ENCODE measurements around the gene SLC41A1. TPM values are rescaled to one million over a fixed set of nuclear protein-coding genes. Genes with fewer than 3 reads are reported as not detected.

SLC41A1 gene
- total and polyA plus RNA-seq, 2 donors (not counting 1 experiment from before 2014, with no cell fraction given): 15.8 to 24.2 TPM

DNA sequence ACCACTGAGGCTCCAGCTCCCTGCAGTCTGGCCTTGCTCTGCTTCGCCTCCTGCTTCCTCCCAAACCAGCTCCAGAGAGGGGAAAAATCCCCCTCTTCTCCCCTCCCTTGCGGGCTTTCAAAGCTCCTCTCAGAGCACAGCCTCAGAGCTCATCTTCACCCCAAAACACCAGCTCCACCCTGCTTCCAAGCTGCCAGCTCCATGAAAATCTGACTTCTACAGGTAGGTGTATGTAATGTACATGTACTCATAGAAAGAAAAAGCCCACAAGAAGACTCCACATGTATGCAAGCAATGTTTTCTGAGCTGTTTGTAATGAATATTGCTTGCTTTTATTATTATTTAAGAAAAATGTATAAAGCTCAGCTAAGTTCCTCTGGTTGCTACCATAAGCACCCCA is 8.4 kb downstream of the SLC41A1 start:
- H3K4me3 Mint-ChIP-seq: no peak overlapping the region

DNA sequence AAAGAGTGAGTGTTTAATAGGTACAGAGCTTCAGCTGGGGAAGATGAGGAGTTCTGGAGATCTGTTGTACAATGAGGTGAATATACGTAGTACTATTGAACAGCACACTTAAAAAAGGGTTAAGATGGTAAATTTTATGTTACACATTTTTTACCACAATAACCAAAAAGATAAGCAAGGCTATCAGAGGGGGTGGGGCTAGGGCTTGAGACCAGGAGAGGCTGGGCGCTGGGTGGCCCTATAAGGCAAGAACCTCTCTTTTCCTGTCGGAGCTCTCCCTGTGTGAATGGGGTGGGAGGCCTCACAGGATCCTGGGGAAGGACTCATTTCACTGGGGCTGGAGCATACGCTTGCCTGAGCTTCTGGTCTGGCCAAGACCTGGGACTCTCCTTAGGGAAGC is 9.0 kb downstream of the SLC41A1 start:
- CTCF ChIA-PET: interaction anchor here (1.1 to 3.0 kb wide), 5 partner anchors 11 to 174 kb away, joined by 3 to 22 read pairs (median 7); partner anchors contain the start of gene PM20D1
- intact Hi-C loops (cut with micrococcal nuclease): no loop called here
- WGBS (ENCODE audit: insufficient coverage): 72% methylated on average over 2 of the region's 4 CpGs
- DNase-seq: no peak
- Histone ChIP-seq H3K4me3 (ENCODE audit: control extremely low read depth in 1 of 5, extremely low read depth in 1 of 5, insufficient read depth in 1 of 5, low read depth in 2 of 5, low read length in 4 of 5) (no peak overlapping the region), H3K27me3 (replicated peaks in 1 of 4; ENCODE audit: control extremely low read depth in 1 of 4, control insufficient read depth in 3 of 4, insufficient read depth in 4 of 4, low read length in 3 of 4) (no peaks in the 10 kb centered on the region), H3K4me1 (ENCODE audit: control insufficient read depth in 2 of 2, insufficient read depth in 2 of 2, low read length in 2 of 2) (peaks cover 22 to 25% of the 10 kb centered on the region in 2 donors), H3K27ac (ENCODE audit: low read length in 2 of 2) (no peak overlapping the region), H4K20me1 (ENCODE audit: control insufficient read depth, insufficient read depth, low read length, poor library complexity, severe bottlenecking) (peaks cover 8% of the 10 kb centered on the region), H3K9ac (ENCODE audit: low read length) (no peak overlapping the region), H3K36me3 (replicated peaks in 1 of 2; ENCODE audit: control extremely low read depth in 1 of 2, control insufficient read depth in 1 of 2, extremely low read depth in 1 of 2, insufficient read depth in 2 of 2, low read length in 1 of 2) (peaks cover 0 to 20% of the 10 kb centered on the region in 2 experiments), H3K79me2 (ENCODE audit: control insufficient read depth, insufficient read depth, low read length) (peaks cover 25% of the 10 kb centered on the region), H3K9me3 (ENCODE audit: control extremely low read depth in 1 of 3, control insufficient read depth in 2 of 3, insufficient read depth in 1 of 3, low read length in 2 of 3) (no peaks in the 10 kb centered on the region), H2AFZ (ENCODE audit: insufficient read depth, low read depth, low read length, poor library complexity, severe bottlenecking) (no peak overlapping the region), H3K4me2 (replicated peaks; ENCODE audit: low read depth, low read length, poor library complexity, severe bottlenecking) (no peak overlapping the region)
- Mint-ChIP-seq H3K4me1 (peaks cover 43% of the 10 kb centered on the region), H3K4me3 (no peak overlapping the region), H3K9me3 (ENCODE audit: insufficient read depth) (no peaks in the 10 kb centered on the region), H3K27ac (no peak overlapping the region), H3K27me3 (no peaks in the 10 kb centered on the region)
- ATAC-seq (ENCODE audit: low read depth): no peak
- POLR2A ChIA-PET: no interaction called here
- TF ChIP-seq, protein P1, sequence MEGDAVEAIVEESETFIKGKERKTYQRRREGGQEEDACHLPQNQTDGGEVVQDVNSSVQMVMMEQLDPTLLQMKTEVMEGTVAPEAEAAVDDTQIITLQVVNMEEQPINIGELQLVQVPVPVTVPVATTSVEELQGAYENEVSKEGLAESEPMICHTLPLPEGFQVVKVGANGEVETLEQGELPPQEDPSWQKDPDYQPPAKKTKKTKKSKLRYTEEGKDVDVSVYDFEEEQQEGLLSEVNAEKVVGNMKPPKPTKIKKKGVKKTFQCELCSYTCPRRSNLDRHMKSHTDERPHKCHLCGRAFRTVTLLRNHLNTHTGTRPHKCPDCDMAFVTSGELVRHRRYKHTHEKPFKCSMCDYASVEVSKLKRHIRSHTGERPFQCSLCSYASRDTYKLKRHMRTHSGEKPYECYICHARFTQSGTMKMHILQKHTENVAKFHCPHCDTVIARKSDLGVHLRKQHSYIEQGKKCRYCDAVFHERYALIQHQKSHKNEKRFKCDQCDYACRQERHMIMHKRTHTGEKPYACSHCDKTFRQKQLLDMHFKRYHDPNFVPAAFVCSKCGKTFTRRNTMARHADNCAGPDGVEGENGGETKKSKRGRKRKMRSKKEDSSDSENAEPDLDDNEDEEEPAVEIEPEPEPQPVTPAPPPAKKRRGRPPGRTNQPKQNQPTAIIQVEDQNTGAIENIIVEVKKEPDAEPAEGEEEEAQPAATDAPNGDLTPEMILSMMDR (IDR thresholded peaks at IDR 0.05): no peak
- no peak for TF ChIP-seq EZH2 (IDR thresholded peaks at IDR 0.05; ENCODE audit: borderline replicate concordance, insufficient read depth, low read depth, low read length, poor library complexity, severe bottlenecking)

More for the DNA sequence above, 8.4 kb downstream of the SLC41A1 start:
- Histone ChIP-seq H4K20me1 (ENCODE audit: control insufficient read depth, insufficient read depth, low read length, poor library complexity, severe bottlenecking) (peaks cover 8% of the 10 kb centered on the region), H3K9ac (ENCODE audit: low read length) (no peak overlapping the region), H3K4me2 (replicated peaks; ENCODE audit: low read depth, low read length, poor library complexity, severe bottlenecking) (no peak overlapping the region), H3K4me1 (ENCODE audit: control insufficient read depth in 2 of 2, insufficient read depth in 2 of 2, low read length in 2 of 2) (peaks cover 28 to 31% of the 10 kb centered on the region in 2 donors), H3K27me3 (replicated peaks in 1 of 4; ENCODE audit: control extremely low read depth in 1 of 4, control insufficient read depth in 3 of 4, insufficient read depth in 4 of 4, low read length in 3 of 4) (no peaks in the 10 kb centered on the region), H3K36me3 (replicated peaks in 1 of 2; ENCODE audit: control extremely low read depth in 1 of 2, control insufficient read depth in 1 of 2, extremely low read depth in 1 of 2, insufficient read depth in 2 of 2, low read length in 1 of 2) (peaks cover 0 to 20% of the 10 kb centered on the region in 2 experiments), H3K79me2 (ENCODE audit: control insufficient read depth, insufficient read depth, low read length) (peaks cover 31% of the 10 kb centered on the region), H3K9me3 (ENCODE audit: control extremely low read depth in 1 of 3, control insufficient read depth in 2 of 3, insufficient read depth in 1 of 3, low read length in 2 of 3) (no peaks in the 10 kb centered on the region), H3K4me3 (ENCODE audit: control extremely low read depth in 1 of 5, extremely low read depth in 1 of 5, insufficient read depth in 1 of 5, low read depth in 2 of 5, low read length in 4 of 5) (no peak overlapping the region), H2AFZ (ENCODE audit: insufficient read depth, low read depth, low read length, poor library complexity, severe bottlenecking) (no peak overlapping the region), H3K27ac (ENCODE audit: low read length in 2 of 2) (no peak overlapping the region)
- Mint-ChIP-seq H3K4me1 (peaks cover 49% of the 10 kb centered on the region), H3K9me3 (ENCODE audit: insufficient read depth) (no peaks in the 10 kb centered on the region), H3K27me3 (no peaks in the 10 kb centered on the region), H3K27ac (no peak overlapping the region)
- ATAC-seq (ENCODE audit: low read depth): no peak
- intact Hi-C loops (cut with micrococcal nuclease): no loop called here
- WGBS (ENCODE audit: insufficient coverage): 100% methylated on average over 1 of the region's 2 CpGs
- no peak for DNase-seq
- CTCF ChIA-PET: interaction anchor here (1.1 to 3.0 kb wide), 6 partner anchors 12 to 173 kb away, joined by 3 to 22 read pairs (median 6); partner anchors contain the start of gene PM20D1
- POLR2A ChIA-PET: no interaction called here
- TF ChIP-seq, protein P1 (IDR thresholded peaks at IDR 0.05): no peak
- TF ChIP-seq EZH2 (IDR thresholded peaks at IDR 0.05; ENCODE audit: borderline replicate concordance, insufficient read depth, low read depth, low read length, poor library complexity, severe bottlenecking): no peak

Data from B cell (primary cell).